Skin of body (tissue), 2 donors: ENCODE measurements around the gene PPIA. TPM values are rescaled to one million over a fixed set of nuclear protein-coding genes. Genes with fewer than 3 reads are reported as not detected.
"Not testable (repeated sequence)": the region's sequence is repeated elsewhere in the genome, so short reads cannot be mapped to it uniquely, and the experiment has no call there.

Source experiments
- DNase-seq: peaks from one replicate; lab custom pipeline; 2025; lab: John Stamatoyannopoulos, UW
- total RNA-seq: library from RNA; depleted of rRNA; stranded (reverse); fragments of >200 nt; gene quantifications from one replicate; pipeline ENCODE4 v1.2.3, GENCODE V29; 2014

The PPIA gene
- total RNA-seq, 1 donor from 2014 or later: 1,071 TPM

DNA sequence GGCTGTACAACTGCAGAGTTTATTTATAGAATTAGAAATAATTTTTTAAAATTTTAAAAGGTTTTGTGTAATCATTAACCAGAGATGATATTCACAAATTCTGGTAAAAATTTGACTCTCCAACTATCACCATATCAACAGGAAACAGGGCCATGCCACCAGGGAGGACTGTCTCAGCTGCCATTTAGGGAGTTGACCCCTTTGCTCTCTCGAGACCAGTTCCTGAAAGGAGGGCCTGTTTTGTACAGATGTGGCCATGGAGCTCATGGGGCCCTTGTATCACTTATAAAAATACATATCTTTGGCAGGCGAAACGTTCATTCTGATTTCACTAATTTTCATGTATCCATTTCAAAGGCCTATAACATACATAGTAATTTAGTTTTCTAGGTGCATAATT, 31.1 kb downstream of the PPIA start:
- no peak for DNase-seq

DNA sequence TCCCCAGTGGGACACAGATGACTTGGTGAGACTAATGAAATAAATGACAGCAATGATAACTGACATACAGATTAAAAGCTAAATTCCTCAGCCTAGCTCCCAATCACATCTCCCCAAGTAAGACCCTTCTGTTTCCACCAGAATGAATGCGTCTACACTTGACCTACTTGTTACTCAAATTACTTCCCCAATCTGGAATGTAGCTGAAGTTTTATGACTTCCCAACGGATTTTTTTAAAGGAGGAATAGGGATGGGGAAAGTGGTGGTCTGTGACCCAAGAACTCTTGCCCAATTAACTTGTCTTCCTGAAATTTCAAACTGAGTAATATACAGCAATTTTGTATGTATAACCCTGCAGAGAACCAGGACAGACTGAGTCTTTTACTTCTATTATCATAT, 42.3 kb downstream of the PPIA start:
- no peak for DNase-seq

DNA sequence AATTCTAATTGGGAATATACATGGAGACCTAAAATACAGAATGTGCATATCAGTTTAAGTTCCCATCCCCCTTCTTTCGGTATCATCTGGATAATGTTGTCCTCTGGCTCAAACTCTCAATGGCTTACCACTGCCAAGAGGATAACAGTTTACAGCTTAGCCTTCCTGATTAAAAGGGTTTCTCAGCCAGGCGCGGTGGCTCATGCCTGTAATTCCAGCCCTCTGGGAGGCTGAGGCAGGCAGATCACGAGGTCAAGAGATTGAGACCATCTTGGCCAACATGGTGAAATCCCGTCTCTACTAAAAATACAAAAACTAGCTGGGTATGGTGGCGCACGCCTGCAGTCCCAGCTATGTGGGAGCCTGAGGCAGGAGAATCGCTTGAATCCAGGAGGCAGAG, 46.2 kb downstream of the PPIA start:
- DNase-seq: not testable (repeated sequence)

DNA sequence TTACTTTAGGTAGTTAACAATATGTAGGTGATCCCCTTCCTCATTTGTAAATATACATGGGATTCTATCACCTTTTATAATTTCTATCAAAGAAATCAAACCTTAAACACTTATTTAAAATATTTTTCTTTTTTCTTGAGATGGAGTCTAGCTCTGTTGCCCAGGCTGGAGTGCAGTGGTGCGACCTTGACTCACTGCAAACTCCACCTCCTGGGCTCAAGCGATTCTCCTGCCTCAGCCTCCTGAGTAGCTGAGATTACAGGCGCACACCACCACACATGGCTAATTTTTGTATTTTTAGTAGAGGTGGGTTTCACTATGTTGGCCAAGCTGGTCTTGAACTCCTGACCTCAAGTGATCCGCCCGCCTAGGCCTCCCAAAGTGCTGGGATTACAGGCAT, 47.0 kb downstream of the PPIA start:
- not testable (repeated sequence) for DNase-seq

DNA sequence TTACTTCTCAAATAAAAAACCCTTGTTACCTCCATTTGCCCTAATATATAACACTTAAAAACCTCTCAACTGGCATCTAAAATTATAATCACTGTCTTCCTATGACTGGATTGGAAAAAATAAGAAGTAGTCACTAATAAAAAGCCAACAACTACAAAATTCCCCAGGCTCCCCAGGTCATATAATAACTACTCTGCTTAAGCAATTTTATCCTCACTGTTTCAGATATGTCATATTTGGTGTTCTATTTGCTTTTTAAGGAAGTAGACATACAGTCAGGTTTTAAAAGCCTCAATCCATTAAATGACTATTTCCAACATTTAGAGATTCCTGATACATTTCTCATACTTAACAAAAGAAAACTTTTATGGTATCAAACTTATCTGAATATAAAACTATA, 49.0 kb downstream of the PPIA start:
- DNase-seq: no peak

DNA sequence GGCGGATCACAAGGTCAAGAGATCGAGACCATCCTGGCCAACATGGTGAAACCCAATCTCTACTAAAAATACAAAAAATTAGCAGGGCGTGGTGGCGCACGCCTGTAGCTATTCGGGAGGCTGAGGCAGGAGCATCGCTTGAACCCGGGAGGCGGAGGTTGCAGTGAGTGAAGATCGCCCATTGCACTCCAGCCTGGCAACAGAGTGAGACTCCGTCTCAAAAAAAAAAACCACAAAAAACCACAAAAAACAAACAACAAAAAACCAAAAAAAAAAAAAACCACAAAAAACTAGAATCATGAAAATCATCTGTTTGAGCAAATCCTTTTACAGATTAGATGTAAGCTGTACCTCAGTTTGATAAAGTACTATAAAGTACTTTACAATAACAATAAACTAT, 49.9 kb downstream of the PPIA start:
- DNase-seq: not testable (repeated sequence)

DNA sequence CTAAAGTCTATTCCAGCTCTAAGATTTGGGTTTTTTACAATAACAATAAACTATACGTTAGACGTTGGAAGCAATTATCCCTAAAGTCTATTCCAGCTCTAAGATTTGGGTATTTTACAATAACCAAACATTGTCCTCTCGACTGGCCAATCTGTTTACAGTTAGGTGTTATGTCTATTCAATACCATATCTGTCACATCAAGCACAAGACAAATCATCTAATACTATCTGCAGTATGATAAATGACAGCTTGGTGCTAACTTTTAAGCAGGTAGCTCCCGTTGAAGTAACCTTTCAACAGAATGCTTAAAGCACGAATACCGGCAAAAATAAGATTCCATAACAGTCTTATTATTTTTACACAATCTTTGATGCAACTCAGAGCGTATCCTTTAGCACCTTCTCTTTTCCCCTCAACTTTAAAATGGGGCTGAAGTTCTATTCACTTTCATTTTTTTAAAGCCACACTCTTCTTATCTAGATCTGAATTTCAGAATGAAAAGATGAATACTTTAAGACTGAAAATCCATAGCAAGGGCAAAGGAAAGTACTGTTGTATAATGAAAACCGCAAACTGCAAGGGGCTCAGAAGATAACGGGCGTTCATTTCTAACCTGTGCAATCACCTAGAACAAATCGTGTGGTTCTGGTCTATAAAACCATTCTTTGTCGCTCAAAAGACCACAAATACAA, 50.5 kb downstream of the PPIA start:
- no peak for DNase-seq

DNA sequence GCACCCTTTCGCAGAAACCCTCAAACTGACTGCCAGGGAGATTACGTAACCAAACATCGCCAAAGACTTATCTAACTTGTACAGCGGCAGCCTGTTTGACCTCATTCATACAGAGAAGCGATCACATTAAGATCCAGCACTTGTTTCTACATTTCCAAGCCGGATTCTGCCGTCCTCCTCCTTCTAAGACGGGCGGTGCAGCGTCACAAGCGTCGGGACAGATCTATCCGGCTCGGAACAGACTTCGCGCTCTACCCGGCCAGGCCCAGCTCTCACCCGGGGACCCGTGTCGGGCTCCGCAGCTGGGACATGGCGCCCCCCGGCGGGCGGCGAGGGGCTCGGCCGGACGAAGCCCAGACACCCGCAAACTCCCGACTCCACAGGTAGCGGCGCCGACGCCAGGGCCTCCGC, 51.0 kb downstream of the PPIA start:
- DNase-seq: peak; percentile 91

DNA sequence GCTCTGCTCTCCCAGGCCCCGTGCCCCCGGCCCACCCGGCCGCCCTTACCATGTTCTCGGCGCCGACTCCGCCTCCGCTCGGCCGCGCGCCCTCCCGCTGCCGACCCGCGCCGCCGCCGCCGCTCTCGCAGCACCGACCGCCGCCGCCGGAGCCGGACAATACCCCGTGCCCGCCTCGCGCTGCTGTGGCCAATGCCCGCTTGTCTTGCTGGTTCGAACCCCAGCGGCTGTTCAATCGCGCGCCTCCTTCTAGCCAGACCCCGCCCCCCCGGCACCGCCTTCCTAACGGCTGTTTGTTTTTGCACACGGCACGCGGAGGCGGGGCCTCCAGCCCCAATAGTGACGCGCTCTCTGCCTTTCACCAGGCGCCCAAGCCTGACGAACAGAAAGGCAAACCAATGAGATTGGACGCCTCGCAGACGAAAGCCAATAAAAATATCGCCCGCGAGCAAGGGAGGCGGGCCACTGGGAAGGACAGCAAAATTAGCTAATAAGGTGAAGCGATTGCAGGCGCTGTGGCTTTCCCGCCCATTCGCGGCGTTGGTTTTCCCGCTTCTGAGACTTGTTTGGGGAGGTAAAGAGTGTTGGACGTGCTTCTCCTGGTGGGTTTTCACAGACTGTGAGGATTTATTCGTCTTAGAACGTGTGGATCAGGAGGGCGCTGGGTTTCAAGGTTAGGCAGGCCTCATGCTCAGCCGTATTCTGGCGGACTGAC, 51.6 kb downstream of the PPIA start, which contains the start of gene H2AZ2:
H2AZ2 (minus strand) TSS at position 168 of the 715 bp plus-strand sequence; CDS start at position 52, 116 bp downstream.
- DNase-seq: peak; percentile 100

DNA sequence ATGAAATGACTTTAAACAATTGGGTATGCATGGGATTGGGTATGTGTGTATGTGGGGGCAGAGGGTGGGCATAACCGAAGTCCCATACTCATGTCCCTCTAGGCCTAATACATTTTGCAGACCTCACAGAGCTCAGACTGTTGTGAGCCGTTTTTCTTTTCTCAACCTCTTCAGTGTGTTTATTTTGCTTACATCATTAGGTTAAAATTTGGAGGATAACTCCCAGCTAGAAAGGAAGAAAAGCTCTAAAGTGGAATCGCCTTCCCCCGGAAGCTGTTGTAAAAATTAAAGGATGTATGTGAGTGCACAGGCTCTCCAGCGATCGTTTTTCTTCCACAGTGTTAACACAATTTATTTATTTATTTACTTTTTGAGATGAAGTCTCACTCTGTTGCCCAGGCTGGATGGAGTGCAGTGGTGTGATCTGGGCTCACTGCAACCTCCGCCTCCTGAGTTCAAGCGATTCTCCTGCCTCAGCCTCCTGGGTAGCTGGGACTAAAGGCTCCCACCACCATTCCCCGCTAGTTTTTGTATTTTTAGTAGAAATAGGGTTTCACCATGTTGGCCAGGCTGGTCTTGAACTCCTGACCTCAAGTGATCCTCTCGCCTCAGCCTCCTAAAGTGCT, 52.9 kb downstream of the PPIA start:
- DNase-seq: no peak

DNA sequence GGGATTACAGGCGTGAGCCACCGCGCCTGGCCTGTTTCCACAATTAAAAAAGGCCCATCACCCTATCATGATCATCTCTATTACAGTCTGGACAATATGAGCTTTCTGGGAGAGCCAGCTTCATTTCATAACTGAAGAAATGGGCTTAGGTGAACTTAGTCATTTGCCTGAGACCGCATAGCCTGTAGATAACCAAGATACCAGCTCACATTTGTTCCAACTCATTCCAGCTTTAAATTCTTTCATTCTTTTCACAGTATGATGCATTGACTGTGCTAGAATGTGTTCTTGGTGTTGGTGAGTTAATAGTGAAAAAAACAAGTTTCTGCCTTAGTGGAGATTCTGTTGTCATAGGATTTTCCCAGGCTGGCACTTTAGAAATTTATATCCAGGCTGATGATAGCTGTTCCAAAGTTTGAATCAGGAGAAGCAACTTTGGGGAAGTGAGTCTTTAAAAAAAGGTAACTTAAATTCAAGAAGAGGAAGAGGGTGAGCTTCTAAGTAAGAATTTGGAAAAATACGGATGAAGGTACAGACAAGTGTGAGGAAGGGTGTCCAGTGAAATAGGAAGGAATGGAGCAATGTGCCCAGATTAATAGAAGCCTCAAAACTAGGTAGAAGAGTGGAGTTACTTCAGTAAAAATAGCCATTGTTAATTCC, 53.5 kb downstream of the PPIA start:
- DNase-seq: no peak

DNA sequence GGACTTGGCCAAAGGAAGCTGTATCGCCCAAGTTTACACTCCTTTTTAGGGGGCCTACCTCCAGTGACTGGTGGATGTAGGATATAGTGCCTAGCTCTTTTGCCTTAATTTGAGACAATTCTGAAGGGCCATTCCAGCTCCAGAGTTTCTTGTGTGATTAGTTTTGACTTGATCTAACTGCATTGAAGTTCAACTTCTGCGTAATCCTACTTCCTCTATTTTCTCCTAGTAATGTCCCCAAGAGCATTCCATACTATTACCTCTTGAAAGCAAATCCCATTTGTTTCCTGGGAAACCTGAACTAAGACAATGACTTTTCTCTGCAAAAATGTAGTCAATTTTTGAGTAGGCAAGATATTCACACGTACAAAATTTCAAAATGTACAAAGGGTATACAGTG, 56.1 kb downstream of the PPIA start:
- DNase-seq: no peak

Other genes with a start within 250 kb of the PPIA start
- gene DDX56, start 222.8 kb upstream of the PPIA start, total RNA-seq: 45.4 TPM
- 71.4 TPM for gene TMED4, start 214.4 kb upstream of the PPIA start, total RNA-seq
- 53.1 TPM for gene OGDH, start 190.1 kb upstream of the PPIA start, total RNA-seq
- 11.8 TPM for gene ZMIZ2, start 47.8 kb upstream of the PPIA start, total RNA-seq
- gene H2AZ2, start 51.4 kb downstream of the PPIA start, total RNA-seq: 143 TPM
- 33.6 TPM for gene PURB, start 88.8 kb downstream of the PPIA start, total RNA-seq
- 2.6 TPM for gene MYO1G, start 182.3 kb downstream of the PPIA start, total RNA-seq
- gene CCM2, start 203.5 kb downstream of the PPIA start, total RNA-seq: 19.7 TPM